GM13977 (cell line): Measurements from ENCODE around the gene CLUH.

Experiments
- DNase-seq: peaks from one replicate; pipeline ENCODE4 v3.0.0; 2012; ENCODE audit warnings: low spot score
- CTCF ChIP-seq: IDR thresholded peaks from 2 replicates; pipeline ENCODE4 v1.5.1; 2012; ENCODE audit warnings: mild to moderate bottlenecking, control low read depth; ENCODE audit not compliant: insufficient read depth; ENCODE audit errors: extremely low read depth, missing control alignments
- in situ Hi-C: fragments of 300-500 bp; cut with MboI; formaldehyde crosslinking; loops from one replicate; pipeline ENCODE4 v1.12.0; 2022; ENCODE audit warnings: low sequenced_read_pairs, low pct_unique_long_range_greater_than_20kb, mixed read lengths, inconsistent platforms; ENCODE audit not compliant: unreplicated experiment

Gene CLUH

GRCh38 chr17:2711608-2712299 lies at the start of gene CLUH:
Gene CLUH, minus strand, starts transcription at chr17:2711764. Its CDS starts 103 bp downstream, at chr17:2711661.
- peak; percentile 99 for DNase-seq
- TF ChIP-seq CTCF = no peak
- in situ Hi-C loops = no loop called here

- in situ Hi-C loops = no loop called here
- no peak for DNase-seq
- TF ChIP-seq CTCF = no peak
Observed at GRCh38 chr17:2758870-2759269, 47.3 kb upstream of the CLUH start.

GRCh38 chr17:2755891-2756724 lies 44.5 kb upstream of the CLUH start:
- no peak for DNase-seq
- TF ChIP-seq CTCF = no peak

GRCh38 chr17:2751491-2751890 lies 39.9 kb upstream of the CLUH start:
- in situ Hi-C loops = no loop called here
- no peak for DNase-seq
- TF ChIP-seq CTCF = no peak

More at GRCh38 chr17:2755891-2756724, 44.5 kb upstream of the CLUH start:
- in situ Hi-C loops = no loop called here

- in situ Hi-C loops = no loop called here
- DNase-seq = no peak
- TF ChIP-seq CTCF = no peak
Observed at GRCh38 chr17:2750721-2751120, 39.2 kb upstream of the CLUH start.

GRCh38 chr17:2749784-2750181 lies 38.2 kb upstream of the CLUH start:
- in situ Hi-C loops = no loop called here
- DNase-seq = peak; percentile 95
- no peak for TF ChIP-seq CTCF
